Panc1 (cell line): Measurements from ENCODE around the gene SURF4. TPM values are rescaled to one million over a fixed set of nuclear protein-coding genes. Genes with fewer than 3 reads are reported as not detected.

Experiments used
- ATAC-seq: fragments of 200-7000 bp; cut with Tn5 transposase; 2 replicates; pipeline ENCODE4 v1.9.1; 2020; ENCODE audit warnings: mild to moderate bottlenecking, moderate library complexity
- BruUV-seq: library from RNA; stranded (reverse); fragments of 400-500 nt; replicated peaks from 2 replicates; lab custom pipeline; 2021; lab: Mats Ljungman, UMichigan
- CTCF ChIA-PET: fragments of 300-600 bp; sonication (Branson Sonifier 250); formaldehyde crosslinking; loops from one replicate; lab custom pipeline; 2022; ENCODE audit warnings: antibody characterized with exemption; lab: Charles Lee
- POLR2A ChIA-PET: fragments of 300-600 bp; sonication (Branson Sonifier 250); formaldehyde crosslinking; loops from one replicate; lab custom pipeline; 2022; ENCODE audit warnings: antibody characterized with exemption; lab: Charles Lee
- DNase-seq: peaks from one replicate; pipeline ENCODE4 v3.0.0-alpha.2; 2010; ENCODE audit warnings: low read depth, low spot score
- H3K27ac ChIP-seq: 2 replicates; pipeline ENCODE4 v1.5.1; 2011; ENCODE audit warnings: mild to moderate bottlenecking, low read length, inconsistent platforms
- H3K27me3 ChIP-seq: fragments of 200-500 bp; sonication (Bioruptor generic); 2 replicates; pipeline ENCODE4 v1.6.0; 2014; ENCODE audit warnings: low read length, inconsistent platforms; ENCODE audit not compliant: control insufficient read depth, insufficient read depth
- H3K36me3 ChIP-seq: fragments of 200-500 bp; sonication (Bioruptor generic); 2 replicates; pipeline ENCODE4 v1.5.1; 2014; ENCODE audit warnings: inconsistent platforms, mild to moderate bottlenecking, low read length, moderate library complexity; ENCODE audit not compliant: control insufficient read depth, insufficient read depth
- H3K4me1 ChIP-seq: 2 replicates; pipeline ENCODE4 v1.5.1; 2011; ENCODE audit warnings: inconsistent platforms, mild to moderate bottlenecking, low read length, moderate library complexity; ENCODE audit not compliant: control insufficient read depth, insufficient read depth
- H3K4me3 ChIP-seq, 2 experiments: 2 replicates each; pipeline ENCODE4 v1.5.1; 2011 to 2012; ENCODE audit warnings: low read depth in 2 of 2, low read length in 2 of 2, mild to moderate bottlenecking in 2 of 2, inconsistent platforms in 1 of 2, moderate library complexity in 1 of 2
- H3K9me3 ChIP-seq: fragments of 200-500 bp; sonication (Bioruptor generic); 2 replicates; pipeline ENCODE4 v1.5.1; 2014; ENCODE audit warnings: low read depth, mild to moderate bottlenecking, inconsistent platforms, low read length, moderate library complexity; ENCODE audit not compliant: control insufficient read depth, insufficient read depth
- CTCF ChIP-seq: fragments of 450-650 bp; IDR thresholded peaks from 2 replicates; pipeline ENCODE4 v1.5.1; 2017; ENCODE audit warnings: mild to moderate bottlenecking
- POLR2AphosphoS5 ChIP-seq: IDR thresholded peaks from 2 replicates; pipeline ENCODE4 v1.6.1; 2012; ENCODE audit warnings: mild to moderate bottlenecking, low read depth, low read length, moderate library complexity
- REST ChIP-seq, 2 experiments: IDR thresholded peaks; 2 replicates each; pipeline ENCODE4 v1.6.1; 2011 to 2012; ENCODE audit warnings: low read depth in 2 of 2, control low read depth in 1 of 2, low read length in 1 of 2, mild to moderate bottlenecking in 1 of 2, moderate library complexity in 1 of 2; ENCODE audit not compliant: insufficient read depth in 1 of 2
- SIN3A ChIP-seq: IDR thresholded peaks from 2 replicates; pipeline ENCODE4 v1.6.1; 2012; ENCODE audit warnings: low read depth, mild to moderate bottlenecking, low read length, moderate library complexity, borderline replicate concordance; ENCODE audit not compliant: insufficient read depth
- TCF7L2 ChIP-seq: IDR thresholded peaks from 2 replicates; pipeline ENCODE4 v1.6.1; 2011; ENCODE audit warnings: mild to moderate bottlenecking, low read depth, low read length, inconsistent platforms
- in situ Hi-C: cut with HindIII; loops from 2 replicates; pipeline ENCODE4 v1.10.0; 2016; ENCODE audit warnings: low sequenced_read_pairs, low pct_unique_long_range_greater_than_20kb
- intact Hi-C: fragments of 100-400 bp; cut with micrococcal nuclease; formaldehyde crosslinking; loops from one replicate; pipeline ENCODE4 v1.10.0; 2022; ENCODE audit not compliant: unreplicated experiment
- total RNA-seq: library from RNA; stranded (reverse); gene quantifications from one replicate; pipeline ENCODE4 v1.2.1, GENCODE V29; 2021; ENCODE audit not compliant: unreplicated experiment

SURF4 gene
- total RNA-seq, 1 experiment from 2014 or later = 149 TPM

- ATAC-seq (no peak), DNase-seq (no peak)
- TF ChIP-seq TCF7L2 (no peak), REST (IDR thresholded peaks at IDR 0.05; ENCODE audit: insufficient read depth in 1 of 2, low read depth in 2 of 2, low read length in 1 of 2) (no peak), CTCF (no peak), POLR2AphosphoS5 (no peak), SIN3A (no peak)
- Histone ChIP-seq H3K27ac (no peak overlapping the region), H3K4me3 (no peak overlapping the region), H3K27me3 (no peaks in the 10 kb centered on the region), H3K9me3 (no peaks in the 10 kb centered on the region), H3K36me3 (peaks cover 6% of the 10 kb centered on the region; the same call in 1 of the 2 replicates), H3K4me1 (peaks cover 8% of the 10 kb centered on the region; the same call in 1 of the 2 replicates)
- ChIA-PET POLR2A (no interaction called here), CTCF (no interaction called here)
- intact Hi-C loops (no loop called here), in situ Hi-C loops (no loop called here)
- BruUV-seq = no TSS peak
Measured at GRCh38 chr9:133361507-133362092, 14.3 kb downstream of the SURF4 start.

GRCh38 chr9:133360400-133361393 lies 15.2 kb downstream of the SURF4 start:
- DNase-seq (no peak), ATAC-seq (no peak)
- no peaks in the 10 kb centered on the region for H3K27me3 ChIP-seq
- POLR2A ChIA-PET = no interaction called here
- no peak overlapping the region for H3K4me3 ChIP-seq
- H3K36me3 ChIP-seq = peaks cover 5% of the 10 kb centered on the region; the same call in 1 of the 2 replicates
- BruUV-seq = no TSS peak
- in situ Hi-C loops = no loop called here
- TF ChIP-seq TCF7L2 (no peak), CTCF (no peak), POLR2AphosphoS5 (no peak), REST (IDR thresholded peaks at IDR 0.05; ENCODE audit: insufficient read depth in 1 of 2, low read depth in 2 of 2, low read length in 1 of 2) (no peak), SIN3A (no peak)
- peaks cover 8% of the 10 kb centered on the region; the same call in 1 of the 2 replicates for H3K4me1 ChIP-seq
- no peak overlapping the region for H3K27ac ChIP-seq
- intact Hi-C loops = no loop called here
- CTCF ChIA-PET = no interaction called here
- H3K9me3 ChIP-seq = no peaks in the 10 kb centered on the region
